Peyer's patch (tissue), 4 donors: ENCODE measurements around the gene LAMC2. TPM values are rescaled to one million over a fixed set of nuclear protein-coding genes. Genes with fewer than 3 reads are reported as not detected.
A peak's percentile ranks its signal among the peaks of the same experiment; 100 is the strongest.

ENCODE experiments used
- DNase-seq, 3 donors: peaks; one replicate each; pipeline ENCODE4 v3.0.0-alpha.2; 2017 to 2019
- H3K27ac ChIP-seq, 4 donors: fragments of 200-600 bp; sonication (generic); one replicate each; pipeline ENCODE4 v1.5.1; 2016 to 2019
- H3K27me3 ChIP-seq, 2 donors: fragments of 200-600 bp; sonication (generic); one replicate each; pipeline ENCODE4 v1.5.1; 2019
- H3K36me3 ChIP-seq, 3 donors: fragments of 200-600 bp; sonication (generic); one replicate each; pipeline ENCODE4 v1.5.1; 2016 to 2019
- H3K4me1 ChIP-seq, 4 donors: fragments of 200-600 bp; sonication (generic); one replicate each; pipeline ENCODE4 v1.5.1; 2016 to 2019
- H3K4me3 ChIP-seq, 4 donors: fragments of 200-600 bp; sonication (generic); 1 replicate in 3 of 4; 2 replicates in 1 of 4; pipeline ENCODE4 v1.5.1; 2016 to 2019; ENCODE audit warnings: mild to moderate bottlenecking in 1 of 4
- H3K9me3 ChIP-seq, 4 donors: fragments of 200-600 bp; sonication (generic); one replicate each; pipeline ENCODE4 v1.5.1; 2016 to 2019; ENCODE audit warnings: mild to moderate bottlenecking in 1 of 4
- POLR2A ChIP-seq, 2 donors: fragments of 450-650 bp; IDR thresholded peaks; one replicate each; pipeline ENCODE4 v1.5.1; 2017; ENCODE audit warnings: antibody characterized with exemption in 2 of 2, mild to moderate bottlenecking in 2 of 2, moderate library complexity in 2 of 2
- total RNA-seq, 4 donors: library from RNA; depleted of rRNA; stranded (reverse); fragments of >200 nt; gene quantifications; one replicate each; pipeline ENCODE4 v1.1.0, GENCODE V29; 2016
- TF ChIP-seq, protein P1 (sequence below), 6 experiments: fragments of 450-650 bp in 4 of 6; fragments of 200-600 bp in 2 of 6; sonication (generic) in 1 of 6; IDR thresholded peaks; one replicate each; pipeline ENCODE4 v1.5.1; 2017 to 2019; ENCODE audit warnings: antibody characterized with exemption in 6 of 6, mild to moderate bottlenecking in 3 of 6, moderate library complexity in 1 of 6

LAMC2 gene
- total RNA-seq, 4 donors from 2014 or later, result 3.3 to 29.7 (median 17.3) TPM

DNA sequence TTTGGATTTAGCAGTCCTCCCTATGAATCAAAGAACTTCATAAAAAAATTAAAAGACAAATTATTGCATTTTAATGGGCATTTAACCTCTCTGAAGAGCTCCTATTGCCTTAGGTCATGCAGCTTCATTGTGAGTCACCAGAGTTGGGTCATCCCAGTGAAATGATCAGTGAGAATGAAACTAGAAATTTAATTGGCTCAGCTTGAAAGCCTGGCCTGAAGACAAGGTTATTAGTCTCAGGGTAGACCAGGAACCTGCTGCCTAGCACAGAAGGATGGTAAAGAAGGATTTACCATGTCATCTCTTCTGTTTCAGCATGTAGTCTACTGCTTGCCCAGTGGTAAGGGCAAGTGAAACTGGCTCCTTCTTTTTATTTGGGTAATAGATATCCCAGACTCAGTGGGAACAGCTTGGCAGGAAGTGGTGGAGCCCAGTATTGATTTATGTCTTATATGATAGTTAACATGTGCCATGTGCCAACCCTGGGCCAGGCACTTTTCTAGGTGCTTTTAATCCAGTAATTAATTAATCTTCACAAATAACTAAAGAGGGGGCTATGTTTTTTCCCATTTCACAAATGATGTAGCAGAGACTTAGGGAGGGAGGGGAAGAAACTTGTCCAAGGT, 23.6 kb downstream of the LAMC2 start:
- Histone ChIP-seq H3K4me3 (no peak overlapping the region), H3K4me1 (no peaks in the 10 kb centered on the region), H3K36me3 (no peaks in the 10 kb centered on the region), H3K27ac (no peak overlapping the region), H3K27me3 (no peaks in the 10 kb centered on the region), H3K9me3 (no peaks in the 10 kb centered on the region)
- DNase-seq, result peak in 1 of 3 donors; percentile 49
- TF ChIP-seq, protein P1, sequence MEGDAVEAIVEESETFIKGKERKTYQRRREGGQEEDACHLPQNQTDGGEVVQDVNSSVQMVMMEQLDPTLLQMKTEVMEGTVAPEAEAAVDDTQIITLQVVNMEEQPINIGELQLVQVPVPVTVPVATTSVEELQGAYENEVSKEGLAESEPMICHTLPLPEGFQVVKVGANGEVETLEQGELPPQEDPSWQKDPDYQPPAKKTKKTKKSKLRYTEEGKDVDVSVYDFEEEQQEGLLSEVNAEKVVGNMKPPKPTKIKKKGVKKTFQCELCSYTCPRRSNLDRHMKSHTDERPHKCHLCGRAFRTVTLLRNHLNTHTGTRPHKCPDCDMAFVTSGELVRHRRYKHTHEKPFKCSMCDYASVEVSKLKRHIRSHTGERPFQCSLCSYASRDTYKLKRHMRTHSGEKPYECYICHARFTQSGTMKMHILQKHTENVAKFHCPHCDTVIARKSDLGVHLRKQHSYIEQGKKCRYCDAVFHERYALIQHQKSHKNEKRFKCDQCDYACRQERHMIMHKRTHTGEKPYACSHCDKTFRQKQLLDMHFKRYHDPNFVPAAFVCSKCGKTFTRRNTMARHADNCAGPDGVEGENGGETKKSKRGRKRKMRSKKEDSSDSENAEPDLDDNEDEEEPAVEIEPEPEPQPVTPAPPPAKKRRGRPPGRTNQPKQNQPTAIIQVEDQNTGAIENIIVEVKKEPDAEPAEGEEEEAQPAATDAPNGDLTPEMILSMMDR (IDR thresholded peaks at IDR 0.05), result no peak
- no peak for TF ChIP-seq POLR2A (IDR thresholded peaks at IDR 0.05)

GRCh38 chr1:183210681-183211080, 24.6 kb downstream of the LAMC2 start:
- TF ChIP-seq, protein P1 (IDR thresholded peaks at IDR 0.05), result no peak
- TF ChIP-seq POLR2A (IDR thresholded peaks at IDR 0.05), result no peak
- no peaks in the 10 kb centered on the region for H3K4me1 ChIP-seq
- H3K27me3 ChIP-seq, result no peaks in the 10 kb centered on the region
- H3K4me3 ChIP-seq, result no peak overlapping the region
- H3K27ac ChIP-seq, result no peak overlapping the region
- no peaks in the 10 kb centered on the region for H3K36me3 ChIP-seq
- DNase-seq, result no peak
- H3K9me3 ChIP-seq, result no peaks in the 10 kb centered on the region

DNA sequence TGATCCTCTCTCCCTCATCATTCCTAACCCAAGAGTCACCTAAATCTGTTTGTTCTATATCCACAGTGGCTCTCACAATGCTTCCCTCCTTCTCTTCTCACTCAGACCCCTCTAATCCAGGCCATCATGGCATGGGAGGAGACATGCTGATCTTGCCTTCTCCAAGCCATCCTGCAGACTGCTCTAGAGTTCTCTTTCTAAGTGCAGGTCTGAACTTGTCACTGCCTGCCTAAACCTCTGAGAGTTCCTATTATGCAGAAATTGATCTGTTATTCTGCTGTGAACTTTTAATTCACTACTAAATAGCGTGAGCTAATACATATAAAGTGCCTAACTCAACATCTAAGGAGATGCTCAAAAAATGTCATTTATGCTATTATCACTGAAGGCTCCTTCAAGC, 26.8 kb downstream of the LAMC2 start:
- no peak for TF ChIP-seq POLR2A (IDR thresholded peaks at IDR 0.05)
- TF ChIP-seq, protein P1 (IDR thresholded peaks at IDR 0.05), result no peak
- no peak for DNase-seq

GRCh38 chr1:183214021-183214970, 28.2 kb downstream of the LAMC2 start:
- no peak for TF ChIP-seq POLR2A (IDR thresholded peaks at IDR 0.05)
- TF ChIP-seq, protein P1 (IDR thresholded peaks at IDR 0.05), result no peak
- no peaks in the 10 kb centered on the region for H3K9me3 ChIP-seq

More for the DNA sequence above, 26.8 kb downstream of the LAMC2 start:
- no peaks in the 10 kb centered on the region for H3K36me3 ChIP-seq
- H3K27ac ChIP-seq, result no peak overlapping the region
- no peaks in the 10 kb centered on the region for H3K9me3 ChIP-seq
- no peak overlapping the region for H3K4me3 ChIP-seq
- no peaks in the 10 kb centered on the region for H3K27me3 ChIP-seq
- H3K4me1 ChIP-seq, result no peaks in the 10 kb centered on the region

GRCh38 chr1:183215076-183215720, 29.1 kb downstream of the LAMC2 start:
- H3K9me3 ChIP-seq, result no peaks in the 10 kb centered on the region
- TF ChIP-seq POLR2A (IDR thresholded peaks at IDR 0.05), result no peak
- TF ChIP-seq, protein P1 (IDR thresholded peaks at IDR 0.05), result no peak
- no peaks in the 10 kb centered on the region for H3K27me3 ChIP-seq
- peaks cover 0 to 8% (median 0%) of the 10 kb centered on the region in 4 donors for H3K4me1 ChIP-seq
- DNase-seq, result no peak
- no peak overlapping the region for H3K27ac ChIP-seq
- no peak overlapping the region for H3K4me3 ChIP-seq
- no peaks in the 10 kb centered on the region for H3K36me3 ChIP-seq

More at GRCh38 chr1:183214021-183214970, 28.2 kb downstream of the LAMC2 start:
- Histone ChIP-seq H3K36me3 (no peaks in the 10 kb centered on the region), H3K4me3 (no peak overlapping the region), H3K27me3 (no peaks in the 10 kb centered on the region), H3K27ac (no peak overlapping the region), H3K4me1 (peaks cover 0 to 8% (median 0%) of the 10 kb centered on the region in 4 donors)
- DNase-seq, result no peak
